Dendritic cell treated with granulocyte-macrophage colony-stimulating factor and Interleukin-4, amounts not matched to agents 40 ng/mL and 50 ng/mL, for 4 days (primary cell): Measurements from ENCODE around the gene ZFTA.
"Not testable (repeated sequence)": the region's sequence is repeated elsewhere in the genome, so short reads cannot be mapped to it uniquely, and the experiment has no call there.

ENCODE experiments used
- H3K27ac Mint-ChIP-seq: one replicate; pipeline ENCODE4 v1.8.0; 2022; ENCODE audit warnings: mild to moderate bottlenecking, mixed read lengths
- H3K27me3 Mint-ChIP-seq: one replicate; pipeline ENCODE4 v1.8.0; 2022; ENCODE audit warnings: mild to moderate bottlenecking, mixed read lengths
- H3K36me3 Mint-ChIP-seq: one replicate; pipeline ENCODE4 v1.8.0; 2022; ENCODE audit warnings: low read depth, mixed read lengths
- H3K4me1 Mint-ChIP-seq: one replicate; pipeline ENCODE4 v1.8.0; 2022; ENCODE audit warnings: low read depth, mixed read lengths
- H3K4me3 Mint-ChIP-seq: one replicate; pipeline ENCODE4 v1.8.0; 2022; ENCODE audit warnings: mild to moderate bottlenecking, moderate library complexity, mixed read lengths
- H3K9me3 Mint-ChIP-seq: one replicate; pipeline ENCODE4 v1.8.0; 2022; ENCODE audit warnings: mixed read lengths
- intact Hi-C: fragments of 100-400 bp; cut with micrococcal nuclease; formaldehyde crosslinking; loops from one replicate; pipeline ENCODE4 v1.15.0; 2022

Gene ZFTA

DNA sequence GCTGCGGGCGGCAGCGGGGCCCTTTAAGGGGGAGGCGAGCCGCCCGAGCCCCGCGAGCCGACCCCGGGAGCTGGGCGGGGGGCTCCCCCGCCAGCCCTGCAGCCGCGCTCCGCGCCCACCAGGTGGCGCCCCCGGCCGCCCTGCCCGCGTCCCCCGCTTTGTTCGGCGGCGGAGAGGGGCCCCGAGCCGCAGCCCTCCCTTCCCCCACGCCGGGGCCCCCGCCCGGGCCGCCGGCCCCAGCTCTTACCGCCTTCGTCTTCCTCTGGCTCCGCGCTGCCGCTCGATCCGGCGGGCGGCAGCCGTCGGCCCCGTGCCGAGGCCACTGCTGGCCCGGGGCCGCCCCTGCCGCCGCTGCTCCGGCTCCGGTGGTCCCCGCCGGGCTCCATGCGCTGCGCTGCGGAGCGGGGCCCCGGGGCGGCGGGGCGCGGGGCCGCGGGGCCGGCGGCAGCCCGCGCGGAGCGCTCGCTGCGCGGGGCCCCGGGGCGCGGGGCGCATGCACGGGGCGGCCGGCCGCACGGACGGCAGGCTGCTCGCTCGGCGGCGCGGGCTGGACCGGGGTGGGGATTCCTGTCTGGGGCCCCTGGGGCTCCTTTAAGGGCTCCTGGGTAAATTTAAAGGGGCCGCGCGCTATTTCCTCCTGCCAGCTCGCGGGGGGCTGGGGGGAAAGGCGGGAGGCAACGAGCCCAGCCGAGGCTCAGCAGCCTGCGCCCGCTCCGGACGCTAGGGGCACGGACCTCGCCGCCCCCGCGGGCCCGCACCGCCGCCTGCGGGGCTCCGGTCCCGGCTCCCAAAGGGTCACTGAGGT, at the start of gene ZFTA:
ZFTA (minus strand) TSS at position 539 of the 805 bp plus-strand sequence; CDS start at position 386, 153 bp downstream.
- Mint-ChIP-seq H3K27ac (peak within 1 kb of the TSS; percentile 76), H3K4me3 (peak within 1 kb of the TSS; percentile 93), H3K27me3 (peaks cover 39% of the 10 kb centered on the region), H3K4me1 (peaks cover 34% of the 10 kb centered on the region), H3K9me3 (no peaks in the 10 kb centered on the region), H3K36me3 (peaks cover 12% of the 10 kb centered on the region)
- intact Hi-C loops = loop anchor here (5.0 to 10.0 kb wide), 2 partner anchors 66 to 374 kb away; partner anchors contain the start of gene MARK2

DNA sequence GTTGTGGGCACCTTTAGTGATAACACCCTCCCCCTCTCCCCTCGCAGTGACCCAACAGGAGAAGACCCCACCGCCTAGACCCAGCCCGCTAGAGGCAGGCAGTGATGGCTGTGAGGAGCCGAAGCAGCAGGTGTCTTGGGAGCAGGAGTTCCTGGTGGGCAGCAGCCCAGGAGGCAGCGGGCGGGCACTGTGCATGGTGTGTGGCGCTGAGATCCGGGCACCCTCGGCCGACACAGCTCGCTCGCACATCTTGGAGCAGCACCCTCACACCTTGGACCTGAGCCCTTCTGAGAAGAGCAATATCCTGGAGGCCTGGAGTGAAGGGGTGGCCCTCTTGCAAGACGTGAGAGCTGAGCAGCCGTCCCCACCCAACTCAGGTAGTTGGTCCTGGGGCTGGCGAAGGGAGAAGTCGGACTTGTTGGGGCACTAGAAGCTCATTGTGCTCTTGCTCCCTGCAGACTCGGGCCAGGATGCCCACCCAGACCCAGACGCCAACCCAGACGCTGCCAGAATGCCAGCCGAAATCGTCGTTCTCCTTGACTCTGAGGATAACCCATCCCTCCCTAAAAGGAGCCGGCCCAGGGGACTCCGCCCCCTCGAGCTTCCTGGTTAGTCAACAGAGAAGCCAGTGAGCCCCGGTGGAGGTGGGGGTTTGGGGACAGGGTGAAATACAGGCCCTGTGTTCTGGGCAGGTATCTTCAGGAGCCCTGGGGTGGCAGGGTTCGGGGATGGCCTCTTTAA, 49.4 kb upstream of the ZFTA start:
- H3K27ac Mint-ChIP-seq = no peak overlapping the region
- H3K9me3 Mint-ChIP-seq = no peaks in the 10 kb centered on the region
- peaks cover 29% of the 10 kb centered on the region for H3K4me1 Mint-ChIP-seq
- H3K36me3 Mint-ChIP-seq = peaks cover 73% of the 10 kb centered on the region
- peaks cover 4% of the 10 kb centered on the region for H3K27me3 Mint-ChIP-seq
- no peak overlapping the region for H3K4me3 Mint-ChIP-seq
- intact Hi-C loops = no loop called here

DNA sequence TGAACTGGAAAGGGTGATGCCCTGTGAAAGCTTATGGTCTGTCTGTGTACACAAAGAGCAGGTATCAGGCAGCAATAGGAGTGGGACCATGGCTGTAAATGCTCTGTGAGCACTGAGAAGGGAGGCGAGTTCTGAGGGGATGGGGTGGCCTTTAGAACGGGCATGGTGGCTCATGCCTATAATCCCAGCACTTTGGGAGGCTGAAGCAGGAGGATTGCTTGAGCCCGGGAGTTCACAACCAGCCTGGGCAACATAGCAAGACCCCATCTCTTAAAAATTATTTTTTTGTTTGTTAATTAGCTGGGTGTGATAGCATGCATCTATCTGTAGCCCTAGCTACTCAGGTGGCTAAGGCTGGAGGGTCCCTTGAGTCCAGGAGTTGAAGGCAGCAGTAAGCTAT, 48.2 kb upstream of the ZFTA start:
- intact Hi-C loops = no loop called here
- peaks cover 64% of the 10 kb centered on the region for H3K36me3 Mint-ChIP-seq
- no peak overlapping the region for H3K27ac Mint-ChIP-seq
- H3K4me3 Mint-ChIP-seq = no peak overlapping the region
- peaks cover 15% of the 10 kb centered on the region for H3K27me3 Mint-ChIP-seq
- no peaks in the 10 kb centered on the region for H3K9me3 Mint-ChIP-seq
- H3K4me1 Mint-ChIP-seq = peaks cover 34% of the 10 kb centered on the region

DNA sequence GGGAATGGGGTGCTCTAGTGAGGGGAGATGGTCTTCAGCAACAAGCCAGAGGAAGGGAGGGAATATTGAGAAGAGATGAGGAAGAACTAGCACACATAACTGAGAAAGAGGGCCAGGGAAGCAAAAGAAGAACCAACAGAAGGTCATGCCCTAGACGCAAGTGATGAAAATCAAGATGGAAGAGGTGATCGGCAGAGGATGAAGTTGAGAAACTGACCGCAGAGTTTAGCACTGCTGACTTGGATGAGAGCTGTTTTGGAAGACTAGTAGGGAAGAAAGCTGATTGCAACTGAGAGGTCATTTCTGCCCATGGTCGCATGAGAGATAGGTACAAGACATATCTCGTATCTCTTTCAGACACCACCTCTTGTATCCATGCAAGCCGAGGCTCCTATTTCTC, 47.6 kb upstream of the ZFTA start:
- Mint-ChIP-seq H3K27me3 (peaks cover 20% of the 10 kb centered on the region), H3K9me3 (no peaks in the 10 kb centered on the region), H3K4me1 (peaks cover 34% of the 10 kb centered on the region), H3K4me3 (no peak overlapping the region), H3K36me3 (peaks cover 59% of the 10 kb centered on the region), H3K27ac (no peak overlapping the region)
- intact Hi-C loops = no loop called here

DNA sequence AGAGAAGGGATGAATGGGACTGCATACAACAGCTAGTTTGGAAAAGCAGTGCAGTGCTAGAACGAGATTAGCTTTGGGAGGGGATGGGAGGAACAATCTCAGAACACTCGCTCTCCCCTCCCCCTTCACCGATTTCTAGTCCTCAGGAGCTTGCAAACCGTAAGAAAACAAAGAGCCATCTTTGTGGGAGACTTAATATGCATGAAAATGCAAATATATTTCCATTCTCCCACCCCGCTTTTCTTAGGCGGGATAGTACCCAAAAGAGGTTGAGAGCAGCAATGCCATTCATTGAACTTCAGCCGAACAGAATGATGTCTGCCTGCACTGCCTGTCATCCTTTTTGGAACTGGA, 45.8 kb upstream of the ZFTA start:
- H3K4me3 Mint-ChIP-seq = peak overlapping the region; percentile 83
- peaks cover 20% of the 10 kb centered on the region for H3K27me3 Mint-ChIP-seq
- intact Hi-C loops = no loop called here
- no peaks in the 10 kb centered on the region for H3K9me3 Mint-ChIP-seq
- peak overlapping the region; percentile 66 for H3K27ac Mint-ChIP-seq
- peaks cover 34% of the 10 kb centered on the region for H3K4me1 Mint-ChIP-seq
- H3K36me3 Mint-ChIP-seq = peaks cover 41% of the 10 kb centered on the region

DNA sequence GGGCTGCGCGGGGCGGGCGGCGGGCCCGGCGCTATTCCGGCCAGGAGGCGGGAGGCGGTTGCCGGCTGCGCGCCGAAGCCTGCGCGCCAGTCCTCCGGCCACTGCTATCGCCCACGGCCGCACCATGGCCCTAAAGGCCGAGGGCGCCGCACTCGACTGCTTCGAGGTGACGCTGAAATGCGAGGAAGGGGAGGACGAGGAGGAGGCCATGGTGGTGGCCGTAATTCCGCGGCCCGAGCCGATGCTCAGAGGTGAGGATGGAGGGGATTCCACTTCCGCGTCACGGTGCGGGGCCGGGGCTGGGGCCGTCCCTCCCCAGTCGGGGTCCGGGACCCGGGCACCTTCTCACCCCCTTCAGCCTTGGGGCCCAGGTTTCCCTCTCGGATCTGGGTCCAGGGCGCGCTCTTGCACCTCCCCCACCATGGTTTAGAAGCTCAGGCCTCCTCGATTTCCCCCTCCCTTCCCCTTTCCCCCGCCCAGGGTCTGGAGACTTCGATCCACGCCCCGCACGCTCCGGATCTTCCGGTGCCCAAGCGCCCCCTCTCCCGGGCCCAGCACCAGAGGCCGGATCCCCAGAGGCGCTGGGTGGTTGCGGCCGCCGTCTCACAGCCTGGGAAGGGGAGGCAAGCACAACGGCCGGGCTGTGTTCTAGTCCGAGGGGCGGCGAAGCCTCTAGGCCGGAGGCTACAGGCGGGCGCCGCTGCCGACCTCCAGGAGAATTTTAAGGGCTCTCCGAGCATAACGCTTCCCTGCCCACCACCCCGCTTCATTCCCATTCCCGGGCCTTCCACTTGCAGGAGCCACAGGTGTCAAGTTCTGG, 45.2 kb upstream of the ZFTA start:
- peaks cover 20% of the 10 kb centered on the region for H3K27me3 Mint-ChIP-seq
- H3K9me3 Mint-ChIP-seq = no peaks in the 10 kb centered on the region
- peaks cover 34% of the 10 kb centered on the region for H3K4me1 Mint-ChIP-seq
- intact Hi-C loops = no loop called here
- peak overlapping the region; percentile 83 for H3K4me3 Mint-ChIP-seq
- H3K27ac Mint-ChIP-seq = peak overlapping the region; percentile 66
- peaks cover 35% of the 10 kb centered on the region for H3K36me3 Mint-ChIP-seq

DNA sequence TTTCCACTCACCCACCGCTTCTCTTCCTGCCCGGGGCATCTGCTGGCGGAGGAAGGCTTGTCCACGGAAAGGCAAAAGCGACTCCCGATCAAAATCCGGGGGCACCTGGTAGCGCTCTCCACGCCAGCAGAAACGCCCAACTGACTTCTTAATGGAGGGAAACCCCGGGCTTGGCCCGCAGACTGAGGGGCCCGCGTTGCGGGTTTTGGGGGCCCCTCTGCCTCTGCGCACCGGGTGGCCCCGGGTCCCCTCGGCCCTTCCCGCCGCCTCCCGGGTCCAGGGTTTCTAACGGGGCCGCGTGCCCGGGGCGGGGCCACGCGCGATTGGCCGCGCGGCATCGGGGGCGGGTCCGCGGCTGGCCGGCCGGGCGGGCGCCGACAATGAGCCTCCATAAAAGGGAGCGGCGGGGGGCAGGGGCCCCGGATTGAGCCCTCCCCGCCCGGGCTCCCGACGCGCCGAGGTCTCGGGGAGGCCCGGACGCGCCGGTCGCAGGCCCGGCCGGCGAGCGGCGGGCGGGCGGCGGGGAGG, 44.5 kb upstream of the ZFTA start, which contains the start of gene SPINDOC:
SPINDOC (plus strand) TSS at position 422 of the 528 bp plus-strand sequence. CDS start 231 bp downstream, outside the sequence.
- intact Hi-C loops = no loop called here
- peak within 1 kb of the TSS; percentile 66 for H3K27ac Mint-ChIP-seq
- H3K4me3 Mint-ChIP-seq = peak within 1 kb of the TSS; percentile 83
- no peaks in the 10 kb centered on the region for H3K9me3 Mint-ChIP-seq
- peaks cover 20% of the 10 kb centered on the region for H3K27me3 Mint-ChIP-seq
- H3K36me3 Mint-ChIP-seq = peaks cover 28% of the 10 kb centered on the region
- H3K4me1 Mint-ChIP-seq = peaks cover 34% of the 10 kb centered on the region

DNA sequence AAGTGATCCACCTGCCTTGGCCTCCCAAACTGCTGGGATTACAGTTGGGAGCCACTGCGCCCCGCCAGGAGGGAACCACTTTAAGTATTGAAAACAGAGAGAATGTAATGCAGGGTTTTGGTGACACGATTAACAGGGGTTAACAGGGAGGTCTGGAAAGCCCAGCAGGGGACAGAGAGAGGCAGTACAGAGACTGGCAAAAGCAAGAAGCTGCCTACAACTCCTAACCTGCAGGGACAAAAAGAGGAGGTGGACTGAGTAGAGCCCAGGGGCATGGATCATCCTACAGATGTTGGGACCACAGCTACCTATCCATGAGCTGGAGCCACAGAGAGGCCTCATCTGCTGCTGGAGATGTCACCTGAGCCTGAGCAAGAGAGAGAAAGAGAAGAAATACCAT, 42.9 kb upstream of the ZFTA start:
- Mint-ChIP-seq H3K9me3 (no peaks in the 10 kb centered on the region), H3K36me3 (peaks cover 15% of the 10 kb centered on the region), H3K4me1 (peaks cover 30% of the 10 kb centered on the region), H3K4me3 (no peak overlapping the region), H3K27me3 (peaks cover 20% of the 10 kb centered on the region), H3K27ac (no peak overlapping the region)
- intact Hi-C loops = no loop called here

DNA sequence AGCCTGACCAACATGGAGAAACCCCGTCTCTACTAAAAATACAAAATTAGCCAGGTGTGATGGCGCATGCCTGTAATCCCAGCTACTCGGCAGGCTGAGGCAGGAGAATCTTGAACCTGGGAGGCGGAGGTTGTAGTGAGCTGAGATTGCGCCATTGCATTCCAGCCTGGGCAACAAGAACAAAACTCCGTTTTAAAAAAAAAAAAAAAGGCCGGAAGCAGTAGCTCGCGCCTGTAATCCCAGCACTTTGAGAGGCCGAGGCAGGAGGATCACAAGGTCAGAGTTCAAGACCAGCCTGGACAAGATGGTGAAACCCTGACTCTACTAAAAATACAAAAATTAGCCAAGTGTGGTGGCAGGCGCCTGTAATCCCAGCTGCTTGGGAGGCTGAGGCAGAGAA, 41.8 kb upstream of the ZFTA start:
- H3K36me3 Mint-ChIP-seq, intact Hi-C loops, H3K27ac Mint-ChIP-seq, H3K9me3 Mint-ChIP-seq, H3K4me3 Mint-ChIP-seq: not testable (repeated sequence)
- Mint-ChIP-seq H3K27me3 (peaks cover 20% of the 10 kb centered on the region), H3K4me1 (peaks cover 19% of the 10 kb centered on the region)

DNA sequence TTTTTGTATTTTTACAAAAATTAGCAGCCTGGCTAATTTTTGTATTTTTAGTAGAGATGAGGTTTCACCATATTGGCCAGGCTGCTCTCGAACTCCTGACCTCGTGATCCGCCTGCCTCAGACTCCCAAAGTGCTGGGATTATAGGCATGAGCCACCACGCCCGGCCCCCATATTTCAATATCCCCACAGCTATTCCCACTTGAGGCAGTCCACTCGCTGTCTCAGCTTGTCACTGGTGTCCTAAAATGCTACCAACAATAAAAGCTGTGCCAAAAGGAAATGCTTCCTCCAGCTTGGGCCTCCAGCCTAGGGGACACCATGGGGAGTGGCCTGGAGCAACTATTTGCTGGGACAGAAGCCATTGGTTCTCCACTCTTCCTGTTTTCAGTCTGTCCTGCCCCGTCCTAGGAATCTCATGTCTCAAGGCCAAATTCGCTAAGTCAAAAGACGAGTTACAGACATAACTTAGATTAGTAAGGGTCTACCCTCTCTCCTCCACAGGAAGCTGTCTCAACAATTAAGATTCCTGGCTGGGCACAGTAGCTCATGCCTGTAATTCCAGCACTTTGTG, 37.4 kb upstream of the ZFTA start:
- no peaks in the 10 kb centered on the region for H3K4me1 Mint-ChIP-seq
- H3K4me3 Mint-ChIP-seq = no peak overlapping the region
- no peak overlapping the region for H3K27ac Mint-ChIP-seq
- H3K9me3 Mint-ChIP-seq = no peaks in the 10 kb centered on the region
- H3K36me3 Mint-ChIP-seq = no peaks in the 10 kb centered on the region
- intact Hi-C loops = no loop called here
- peaks cover under 1% of the 10 kb centered on the region for H3K27me3 Mint-ChIP-seq

DNA sequence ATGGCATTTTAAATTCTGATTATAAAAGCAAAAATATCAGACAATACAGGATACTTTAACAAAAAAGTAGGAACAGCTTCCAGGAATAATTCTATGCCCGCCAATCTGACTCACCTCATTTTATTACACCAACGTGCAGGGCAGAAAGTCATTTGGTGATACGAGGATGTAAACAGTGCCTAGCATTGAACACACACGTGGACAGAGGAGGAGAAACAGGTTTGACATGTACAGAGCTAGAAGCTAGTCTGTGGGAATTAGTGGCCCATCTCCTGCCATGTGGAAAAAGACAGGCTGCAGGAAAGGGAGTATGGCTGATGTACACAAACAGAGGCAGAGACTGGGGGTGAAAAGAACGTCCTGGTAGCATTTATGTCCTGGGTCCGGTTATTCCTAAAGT, 35.7 kb upstream of the ZFTA start:
- Mint-ChIP-seq H3K4me1 (no peaks in the 10 kb centered on the region), H3K27me3 (peaks cover 5% of the 10 kb centered on the region), H3K36me3 (no peaks in the 10 kb centered on the region), H3K27ac (no peak overlapping the region), H3K4me3 (no peak overlapping the region), H3K9me3 (no peaks in the 10 kb centered on the region)
- intact Hi-C loops = no loop called here

DNA sequence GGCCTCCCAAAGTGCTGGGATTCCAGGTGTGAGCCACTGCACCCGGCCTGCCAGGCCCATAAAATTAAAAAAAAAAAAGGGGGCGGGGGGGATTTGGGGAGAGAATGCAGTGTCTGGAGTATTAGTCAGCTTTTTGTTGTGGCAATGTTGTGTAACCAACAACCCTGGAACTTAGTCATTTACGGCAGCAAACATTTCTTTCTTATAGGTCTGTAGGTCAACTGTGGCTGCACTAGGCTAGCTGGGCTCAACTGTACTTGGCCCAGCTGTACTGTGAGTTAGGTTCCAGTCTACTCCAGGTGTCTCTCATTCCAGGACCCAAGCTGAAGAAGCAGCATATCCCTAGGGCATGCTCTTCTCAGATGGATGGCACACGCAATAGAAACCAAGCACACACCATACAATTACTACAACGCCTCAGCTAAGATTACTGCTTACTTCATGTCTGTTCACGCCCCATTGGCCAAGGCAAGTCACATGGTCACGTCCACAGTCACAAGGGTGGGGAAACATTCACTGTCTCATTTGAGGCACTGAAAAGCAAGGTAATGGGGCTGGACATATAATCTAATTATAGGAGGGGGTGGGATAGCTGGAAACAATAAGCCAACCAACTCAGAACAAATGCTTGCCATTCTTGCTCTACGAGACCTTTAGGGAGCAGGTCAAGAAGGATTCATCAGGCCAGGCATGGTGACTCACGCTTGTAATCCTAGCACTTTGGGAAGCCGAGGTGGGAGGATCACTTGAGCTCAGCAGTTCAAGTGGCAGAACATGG, 34.3 kb upstream of the ZFTA start:
- intact Hi-C loops = no loop called here
- Mint-ChIP-seq H3K9me3 (no peaks in the 10 kb centered on the region), H3K4me3 (no peak overlapping the region), H3K27ac (no peak overlapping the region), H3K27me3 (peaks cover 8% of the 10 kb centered on the region), H3K36me3 (no peaks in the 10 kb centered on the region), H3K4me1 (no peaks in the 10 kb centered on the region)

DNA sequence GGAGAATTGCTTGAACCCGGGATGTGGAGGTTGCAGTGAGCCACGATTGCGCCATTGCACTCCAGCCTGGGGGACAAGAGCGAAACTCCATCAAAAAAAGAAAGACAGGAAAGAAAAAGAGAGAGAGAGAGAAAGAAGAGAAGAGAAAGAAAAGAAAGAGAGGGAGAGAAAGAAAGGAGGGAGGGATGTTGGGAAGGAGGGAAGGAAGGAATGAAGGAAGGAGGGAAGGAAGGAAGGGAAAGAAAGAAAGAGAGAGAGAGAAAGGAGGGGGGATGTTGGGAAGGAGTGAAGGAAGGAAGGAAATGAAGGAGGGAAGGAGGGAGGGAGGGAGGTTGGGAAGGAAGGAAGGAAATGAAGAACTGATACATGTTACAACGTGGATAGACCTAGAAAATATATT, 32.3 kb upstream of the ZFTA start:
- intact Hi-C loops = no loop called here
- Mint-ChIP-seq H3K4me3 (no peak overlapping the region), H3K9me3 (no peaks in the 10 kb centered on the region), H3K27ac (no peak overlapping the region), H3K4me1 (no peaks in the 10 kb centered on the region), H3K27me3 (peaks cover 11% of the 10 kb centered on the region), H3K36me3 (no peaks in the 10 kb centered on the region)
